Measurements from ENCODE around the gene RPS6KC1.

The RPS6KC1 gene

DNA sequence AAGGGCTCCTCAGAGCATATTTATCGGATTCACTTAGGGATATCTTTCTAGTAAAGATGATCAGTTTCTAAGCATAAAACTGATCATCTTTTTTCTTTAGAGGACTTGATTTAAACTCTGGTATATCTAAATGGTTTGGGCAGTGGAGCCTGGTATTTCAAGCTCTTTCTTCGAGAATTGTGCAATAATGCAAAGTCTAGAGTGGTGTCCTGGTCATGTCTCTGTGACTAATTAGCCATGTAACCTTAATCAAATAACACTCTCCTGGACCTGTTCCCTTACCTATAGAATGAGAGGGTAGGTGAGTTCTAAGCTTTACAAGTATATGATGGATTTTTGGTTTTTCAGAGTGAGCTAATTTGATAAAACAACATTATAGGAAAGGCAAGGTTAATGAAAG lies 225.2 kb downstream of the RPS6KC1 start:
- TF ChIP-seq, protein P1, sequence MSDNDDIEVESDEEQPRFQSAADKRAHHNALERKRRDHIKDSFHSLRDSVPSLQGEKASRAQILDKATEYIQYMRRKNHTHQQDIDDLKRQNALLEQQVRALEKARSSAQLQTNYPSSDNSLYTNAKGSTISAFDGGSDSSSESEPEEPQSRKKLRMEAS (IDR thresholded peaks at IDR 0.05), result no peak
- 0 out of 2 replicates have a peak, but pooled peaks have one; percentile 14 for TF ChIP-seq CEBPB (IDR thresholded peaks at IDR 0.05)

DNA sequence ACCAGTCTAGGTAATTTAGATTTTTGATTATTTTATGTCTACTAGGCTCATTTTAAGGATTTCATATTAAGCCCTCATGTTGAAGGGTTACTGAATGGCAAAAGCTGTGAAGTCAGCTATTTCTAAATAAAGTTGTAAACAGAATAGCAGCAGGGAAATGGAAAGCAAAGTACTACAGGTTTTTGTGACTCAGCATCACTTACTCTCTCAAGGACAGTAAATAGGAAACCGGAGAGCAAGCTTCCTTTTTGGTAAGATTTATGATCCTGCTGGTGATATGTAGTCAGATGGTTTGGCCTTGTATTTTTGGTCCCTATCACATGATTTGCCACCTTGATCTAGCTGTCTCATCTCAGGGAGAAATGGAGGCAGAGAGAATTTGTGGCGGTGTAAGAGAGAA lies 226.0 kb downstream of the RPS6KC1 start:
- no peak for TF ChIP-seq EGR1 (IDR thresholded peaks at IDR 0.05)
- TF ChIP-seq, protein P2, sequence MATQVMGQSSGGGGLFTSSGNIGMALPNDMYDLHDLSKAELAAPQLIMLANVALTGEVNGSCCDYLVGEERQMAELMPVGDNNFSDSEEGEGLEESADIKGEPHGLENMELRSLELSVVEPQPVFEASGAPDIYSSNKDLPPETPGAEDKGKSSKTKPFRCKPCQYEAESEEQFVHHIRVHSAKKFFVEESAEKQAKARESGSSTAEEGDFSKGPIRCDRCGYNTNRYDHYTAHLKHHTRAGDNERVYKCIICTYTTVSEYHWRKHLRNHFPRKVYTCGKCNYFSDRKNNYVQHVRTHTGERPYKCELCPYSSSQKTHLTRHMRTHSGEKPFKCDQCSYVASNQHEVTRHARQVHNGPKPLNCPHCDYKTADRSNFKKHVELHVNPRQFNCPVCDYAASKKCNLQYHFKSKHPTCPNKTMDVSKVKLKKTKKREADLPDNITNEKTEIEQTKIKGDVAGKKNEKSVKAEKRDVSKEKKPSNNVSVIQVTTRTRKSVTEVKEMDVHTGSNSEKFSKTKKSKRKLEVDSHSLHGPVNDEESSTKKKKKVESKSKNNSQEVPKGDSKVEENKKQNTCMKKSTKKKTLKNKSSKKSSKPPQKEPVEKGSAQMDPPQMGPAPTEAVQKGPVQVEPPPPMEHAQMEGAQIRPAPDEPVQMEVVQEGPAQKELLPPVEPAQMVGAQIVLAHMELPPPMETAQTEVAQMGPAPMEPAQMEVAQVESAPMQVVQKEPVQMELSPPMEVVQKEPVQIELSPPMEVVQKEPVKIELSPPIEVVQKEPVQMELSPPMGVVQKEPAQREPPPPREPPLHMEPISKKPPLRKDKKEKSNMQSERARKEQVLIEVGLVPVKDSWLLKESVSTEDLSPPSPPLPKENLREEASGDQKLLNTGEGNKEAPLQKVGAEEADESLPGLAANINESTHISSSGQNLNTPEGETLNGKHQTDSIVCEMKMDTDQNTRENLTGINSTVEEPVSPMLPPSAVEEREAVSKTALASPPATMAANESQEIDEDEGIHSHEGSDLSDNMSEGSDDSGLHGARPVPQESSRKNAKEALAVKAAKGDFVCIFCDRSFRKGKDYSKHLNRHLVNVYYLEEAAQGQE (IDR thresholded peaks at IDR 0.05; ENCODE audit: low read depth), result no peak
- TF ChIP-seq RAD21 (IDR thresholded peaks at IDR 0.05; ENCODE audit: low read depth), result no peak
- TF ChIP-seq USF1 (IDR thresholded peaks at IDR 0.05), result no peak
- TF ChIP-seq, protein P1 (IDR thresholded peaks at IDR 0.05), result no peak
- no peak for TF ChIP-seq FOXM1 (IDR thresholded peaks at IDR 0.05; ENCODE audit: borderline replicate concordance, low read depth)
- no peak for TF ChIP-seq YY1 (IDR thresholded peaks at IDR 0.05; ENCODE audit: low read depth)
- TF ChIP-seq CREB1 (IDR thresholded peaks at IDR 0.05; ENCODE audit: low read depth), result no peak
- no peak for TF ChIP-seq EP300 (IDR thresholded peaks at IDR 0.05; ENCODE audit: borderline replicate concordance)
- no peak for TF ChIP-seq CEBPB (IDR thresholded peaks at IDR 0.05)
- TF ChIP-seq TAF1 (IDR thresholded peaks at IDR 0.05; ENCODE audit: low read depth), result no peak
- TF ChIP-seq TEAD4 (IDR thresholded peaks at IDR 0.05), result no peak
- no peak for TF ChIP-seq TCF12 (IDR thresholded peaks at IDR 0.05; ENCODE audit: low read depth)
- no peak for TF ChIP-seq ZBTB7A (IDR thresholded peaks at IDR 0.05; ENCODE audit: low read depth)
- TF ChIP-seq NFIC (IDR thresholded peaks at IDR 0.05), result no peak

- TF ChIP-seq, protein P2 (IDR thresholded peaks at IDR 0.05; ENCODE audit: low read depth), result no peak
- no peak for TF ChIP-seq USF1 (IDR thresholded peaks at IDR 0.05)
- TF ChIP-seq EGR1 (IDR thresholded peaks at IDR 0.05), result no peak
- TF ChIP-seq CREB1 (IDR thresholded peaks at IDR 0.05; ENCODE audit: low read depth), result no peak
- TF ChIP-seq ZBTB7A (IDR thresholded peaks at IDR 0.05; ENCODE audit: low read depth), result no peak
- TF ChIP-seq TEAD4 (IDR thresholded peaks at IDR 0.05), result no peak
- TF ChIP-seq, protein P1 (IDR thresholded peaks at IDR 0.05), result no peak
- TF ChIP-seq EP300 (IDR thresholded peaks at IDR 0.05; ENCODE audit: borderline replicate concordance), result no peak
- TF ChIP-seq RAD21 (IDR thresholded peaks at IDR 0.05; ENCODE audit: low read depth), result no peak
- no peak for TF ChIP-seq CEBPB (IDR thresholded peaks at IDR 0.05)
- no peak for TF ChIP-seq FOXM1 (IDR thresholded peaks at IDR 0.05; ENCODE audit: borderline replicate concordance, low read depth)
- no peak for TF ChIP-seq TAF1 (IDR thresholded peaks at IDR 0.05; ENCODE audit: low read depth)
Measured at GRCh38 chr1:213279410-213279809, 228.4 kb downstream of the RPS6KC1 start.

DNA sequence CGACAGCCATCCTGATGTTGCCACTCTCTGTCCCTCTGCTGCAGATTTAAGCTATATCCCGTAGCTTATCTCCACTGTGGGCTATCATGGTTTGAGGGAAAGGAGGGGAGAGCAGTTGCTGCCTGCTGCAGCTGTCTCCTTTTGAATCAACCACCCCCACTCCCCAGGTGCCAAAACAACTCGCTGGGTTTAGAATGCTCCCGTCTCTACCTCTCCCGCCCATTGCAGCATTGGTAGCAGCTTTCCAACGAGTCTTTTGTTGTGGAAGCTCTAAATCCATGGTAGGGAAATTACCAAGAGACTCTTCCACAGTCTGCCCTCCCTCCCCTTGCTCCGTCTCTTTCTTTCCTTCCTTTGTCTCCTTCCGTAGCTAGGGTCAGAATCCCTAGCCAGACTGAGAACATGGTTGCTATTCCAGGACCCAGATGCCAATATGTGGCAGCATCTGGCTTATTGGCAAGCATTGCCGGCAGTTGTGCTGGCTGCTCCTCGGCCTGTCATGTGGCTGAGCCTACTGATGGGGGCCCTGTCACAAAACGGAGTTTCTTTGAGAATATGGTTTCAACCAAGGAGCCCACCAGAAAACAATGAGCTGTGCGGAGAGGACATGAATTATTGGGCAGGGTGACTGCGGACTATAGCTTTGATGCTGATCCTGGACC lies 230.7 kb downstream of the RPS6KC1 start:
- TF ChIP-seq, protein P1 (IDR thresholded peaks at IDR 0.05), result no peak
- TF ChIP-seq YY1 (IDR thresholded peaks at IDR 0.05; ENCODE audit: low read depth) (no peak), TAF1 (IDR thresholded peaks at IDR 0.05; ENCODE audit: low read depth) (no peak), CREB1 (IDR thresholded peaks at IDR 0.05; ENCODE audit: low read depth) (no peak), USF1 (IDR thresholded peaks at IDR 0.05) (no peak), ZBTB7A (IDR thresholded peaks at IDR 0.05; ENCODE audit: low read depth) (no peak)
- TF ChIP-seq, protein P2 (IDR thresholded peaks at IDR 0.05; ENCODE audit: low read depth), result no peak

Measured in Ishikawa (cell line).